Measurements from ENCODE around the gene PYCARD.
A peak's percentile ranks its signal among the peaks of the same experiment; 100 is the strongest.
"Not testable (repeated sequence)": the region's sequence is repeated elsewhere in the genome, so short reads cannot be mapped to it uniquely, and the experiment has no call there.

Gene PYCARD

GRCh38 chr16:31189412-31189778, 13.2 kb downstream of the PYCARD start:
- no peak for DNase-seq

DNA sequence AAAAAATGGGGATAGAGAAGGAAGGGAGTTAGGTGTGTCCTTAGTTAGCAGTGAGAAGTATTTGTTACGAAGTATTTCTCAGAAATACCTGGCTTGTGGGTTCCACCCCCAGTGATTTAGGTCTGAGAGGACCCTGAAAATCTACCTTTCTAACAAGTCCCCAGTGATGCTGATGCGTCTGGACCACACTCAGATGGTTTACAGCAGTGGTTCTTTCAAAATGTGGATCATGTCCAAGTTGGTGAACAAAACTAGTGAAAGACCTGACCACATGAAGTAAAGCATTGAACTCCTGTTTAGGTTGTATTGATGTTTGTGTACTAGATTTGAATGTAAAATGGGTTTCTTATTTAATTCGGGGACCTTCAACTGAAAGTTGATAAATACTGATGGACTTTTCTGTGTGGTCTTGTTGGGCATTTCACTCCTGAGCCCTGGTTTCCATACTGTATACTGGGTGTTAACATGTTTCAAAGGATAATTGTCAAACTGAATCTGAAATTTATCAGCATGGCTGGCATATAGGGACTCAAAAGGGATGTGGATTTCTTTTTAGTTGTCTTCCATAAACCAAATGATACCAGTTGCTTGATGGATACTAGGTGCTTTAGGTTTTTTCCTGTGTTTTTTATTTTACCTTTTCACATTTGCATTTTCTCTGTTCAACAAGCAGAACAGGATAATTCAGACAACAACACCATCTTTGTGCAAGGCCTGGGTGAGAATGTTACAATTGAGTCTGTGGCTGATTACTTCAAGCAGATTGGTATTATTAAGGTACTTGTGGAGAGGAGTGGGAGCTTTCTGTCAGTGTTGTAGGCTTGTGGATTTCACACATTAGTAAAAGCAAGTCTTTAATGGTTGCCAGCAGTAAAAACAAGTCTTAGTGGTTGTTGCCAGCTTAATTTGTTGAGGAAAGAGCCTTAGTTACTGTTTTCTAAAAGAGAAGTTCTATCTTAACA, 13.8 kb downstream of the PYCARD start:
- DNase-seq, result no peak

GRCh38 chr16:31187808-31188189, 14.8 kb downstream of the PYCARD start:
- no peak for DNase-seq

DNA sequence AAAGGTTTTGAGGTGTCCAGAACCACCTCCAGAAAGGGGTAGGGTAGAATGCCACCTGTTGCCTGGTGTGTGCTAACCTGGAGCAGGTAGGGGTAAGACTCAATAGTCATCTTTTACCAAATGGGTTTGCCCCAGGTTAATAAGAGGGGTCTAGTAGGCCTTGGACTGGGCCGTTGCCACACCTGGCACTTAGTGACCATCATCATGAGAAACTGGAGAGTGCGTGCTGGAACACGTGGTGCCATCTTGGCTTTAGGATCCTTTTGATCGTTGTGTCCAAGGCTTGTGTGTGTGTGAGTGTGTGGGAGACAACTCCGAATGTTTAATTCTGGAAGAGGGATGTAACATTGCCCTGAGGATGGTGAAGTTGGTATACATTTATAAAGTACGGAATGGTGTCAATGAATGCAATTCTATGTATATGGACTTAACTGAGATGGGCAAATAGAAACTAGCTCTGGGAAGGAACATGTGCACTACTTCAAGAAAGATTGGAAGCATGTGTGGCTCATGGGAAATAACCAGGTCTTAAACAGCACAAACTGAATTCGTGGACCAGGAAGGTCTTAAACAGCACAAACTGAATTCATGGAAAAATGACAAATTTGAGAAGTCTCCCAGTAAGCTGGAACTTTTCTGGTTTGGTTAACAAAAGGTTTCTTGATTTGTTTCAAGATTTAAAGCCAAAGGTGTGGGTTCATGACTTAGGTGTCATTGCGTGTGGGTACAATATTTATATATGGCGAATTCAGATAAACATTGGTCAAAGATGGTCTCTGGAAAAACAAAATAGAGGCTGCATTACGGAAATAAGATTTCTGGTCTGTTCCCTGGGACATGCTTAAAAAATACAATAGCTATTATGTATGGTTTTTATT, 15.4 kb downstream of the PYCARD start:
- DNase-seq, result no peak

- no peak for DNase-seq
Measured at GRCh38 chr16:31186176-31186575, 16.4 kb downstream of the PYCARD start.

DNA sequence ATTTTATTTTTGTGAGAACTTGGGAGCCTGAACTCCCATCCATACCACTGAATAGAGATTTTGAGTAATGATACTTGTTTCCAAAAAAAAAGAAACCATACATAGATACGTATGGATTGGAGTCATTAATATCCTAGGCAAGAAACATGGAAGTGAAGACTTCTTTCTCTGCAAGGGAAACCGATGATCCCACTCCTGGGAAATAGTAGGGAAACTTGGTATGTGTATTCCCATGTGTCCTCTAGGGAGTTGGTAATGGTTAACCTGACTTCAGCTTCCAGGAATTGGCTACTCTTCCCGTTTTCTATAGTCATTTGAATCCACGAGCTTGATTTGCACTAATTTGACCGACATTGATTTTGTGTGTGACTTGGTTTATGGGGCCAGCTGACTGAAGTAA, 17.2 kb downstream of the PYCARD start:
- no peak for DNase-seq

- no peak for DNase-seq
Measured at GRCh38 chr16:31184888-31185287, 17.7 kb downstream of the PYCARD start.

GRCh38 chr16:31183432-31184428, 18.8 kb downstream of the PYCARD start:
- no peak for DNase-seq

DNA sequence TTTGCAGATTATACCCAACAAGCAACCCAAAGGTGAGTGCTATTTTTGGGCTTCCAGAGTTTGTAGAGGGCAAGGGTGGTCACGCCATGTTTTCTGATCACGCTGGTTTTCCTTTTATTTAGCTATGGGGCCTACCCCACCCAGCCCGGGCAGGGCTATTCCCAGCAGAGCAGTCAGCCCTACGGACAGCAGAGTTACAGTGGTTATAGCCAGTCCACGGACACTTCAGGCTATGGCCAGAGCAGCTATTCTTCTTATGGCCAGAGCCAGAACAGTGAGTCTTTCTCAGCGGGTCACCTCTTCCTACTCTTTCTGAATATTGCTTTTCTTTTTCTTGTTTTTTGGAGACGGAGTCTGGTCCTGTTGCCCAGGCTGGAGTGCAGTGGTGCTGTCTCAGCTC, 20.2 kb downstream of the PYCARD start:
- DNase-seq, result no peak

GRCh38 chr16:31181102-31181830, 21.3 kb downstream of the PYCARD start:
- DNase-seq, result no peak

DNA sequence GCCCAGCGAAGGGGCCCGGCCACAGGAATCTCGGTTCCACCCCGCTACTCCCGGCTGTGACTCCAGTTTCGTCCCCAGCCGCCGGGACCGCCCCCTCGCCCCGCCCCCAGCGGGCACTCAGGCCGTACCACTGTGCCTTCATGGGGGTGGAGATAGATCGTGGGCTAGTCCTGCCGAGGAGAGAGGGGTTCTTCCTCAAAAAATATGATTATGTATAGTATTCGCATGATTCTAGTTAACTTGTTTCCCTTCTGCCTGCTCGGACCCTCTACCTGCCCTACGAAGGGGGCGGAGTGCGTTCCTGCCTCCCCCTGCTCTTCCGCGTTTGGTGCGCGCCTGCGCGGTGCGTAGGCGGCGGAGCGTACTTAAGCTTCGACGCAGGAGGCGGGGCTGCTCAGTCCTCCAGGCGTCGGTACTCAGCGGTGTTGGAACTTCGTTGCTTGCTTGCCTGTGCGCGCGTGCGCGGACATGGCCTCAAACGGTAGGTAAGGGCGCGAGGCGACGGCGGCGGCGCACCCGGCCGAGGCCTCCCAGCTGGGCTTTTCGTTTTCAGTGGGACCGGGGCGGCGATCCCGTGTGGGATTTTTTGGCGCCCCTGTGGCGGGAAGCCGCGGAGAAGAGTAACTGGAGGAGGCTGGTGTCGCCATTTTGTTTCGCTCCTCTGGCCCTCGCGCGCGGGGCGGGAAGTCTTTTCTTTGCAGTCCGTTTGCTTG, 22.7 kb downstream of the PYCARD start, which contains the start of gene FUS:
TSS of gene FUS (plus strand) at position 393 of the 713 bp plus-strand sequence. CDS start at position 469, 76 bp downstream.
- peak; percentile 88 to 96 for DNase-seq

DNA sequence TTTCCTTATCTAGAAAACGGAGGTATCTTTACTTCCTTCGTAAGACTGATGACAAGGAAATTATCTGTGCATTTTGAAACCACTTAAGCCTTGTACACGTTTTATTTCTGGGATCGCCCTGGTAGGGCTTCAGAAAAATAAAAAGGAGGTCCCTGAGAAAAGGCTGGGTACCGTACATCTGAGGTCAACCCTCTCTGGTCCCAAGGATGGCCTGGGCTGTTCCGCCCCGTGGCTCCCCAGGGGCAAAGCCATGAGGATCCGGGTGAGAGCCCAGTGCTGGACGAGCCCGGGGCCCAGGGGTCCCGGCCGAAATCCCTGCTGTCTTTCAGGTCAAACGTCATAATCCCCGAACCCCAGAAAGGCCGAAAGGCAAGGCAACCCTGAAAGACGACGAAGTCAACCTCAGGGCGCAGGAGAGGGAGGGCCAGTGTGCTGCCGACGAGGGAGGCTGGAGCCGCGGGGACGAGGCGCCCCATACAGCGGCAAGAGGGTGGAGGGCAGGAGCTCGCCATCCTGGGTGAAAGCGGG, 23.3 kb downstream of the PYCARD start:
- DNase-seq, result no peak

GRCh38 chr16:31177136-31177535, 25.4 kb downstream of the PYCARD start:
- no peak for DNase-seq

- DNase-seq, result not testable (repeated sequence)
Measured at GRCh38 chr16:31170048-31170447, 32.5 kb downstream of the PYCARD start.

DNA sequence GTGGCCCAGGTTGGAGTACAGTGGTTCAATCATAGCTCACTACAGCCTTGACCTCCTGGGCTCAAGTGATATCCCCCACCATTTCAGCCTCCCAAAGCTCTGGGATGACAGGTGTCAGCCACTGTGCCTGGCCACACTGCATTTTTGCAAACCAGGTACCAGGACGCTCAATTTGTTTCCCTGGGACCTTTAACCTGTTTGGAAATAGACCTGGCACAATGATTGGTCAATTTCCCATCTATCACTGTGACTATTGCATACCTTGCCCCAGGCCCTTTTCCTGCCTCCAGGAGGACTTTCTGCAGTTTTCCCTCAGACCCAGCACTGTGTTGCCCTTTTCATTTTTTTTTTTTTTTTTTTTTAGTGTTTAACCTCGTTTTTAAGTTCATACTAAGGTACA, 33.7 kb downstream of the PYCARD start:
- no peak for DNase-seq

GRCh38 chr16:31167315-31167714, 35.2 kb downstream of the PYCARD start:
- no peak for DNase-seq

- DNase-seq, result no peak
Measured at GRCh38 chr16:31157136-31157535, 45.4 kb downstream of the PYCARD start.
